ENCODE results near the gene SPATA31D4.

GRCh38 chr9:81890104-81890503 is 38.1 kb upstream of the SPATA31D4 start:
- TF ChIP-seq POLR2A (IDR thresholded peaks at IDR 0.05; ENCODE audit: low read depth), result no peak
- TF ChIP-seq CTCF (IDR thresholded peaks at IDR 0.05), result no peak
- no peak for TF ChIP-seq EP300 (IDR thresholded peaks at IDR 0.05)
